ENCODE results near the gene SLC16A14.

Gene SLC16A14

DNA sequence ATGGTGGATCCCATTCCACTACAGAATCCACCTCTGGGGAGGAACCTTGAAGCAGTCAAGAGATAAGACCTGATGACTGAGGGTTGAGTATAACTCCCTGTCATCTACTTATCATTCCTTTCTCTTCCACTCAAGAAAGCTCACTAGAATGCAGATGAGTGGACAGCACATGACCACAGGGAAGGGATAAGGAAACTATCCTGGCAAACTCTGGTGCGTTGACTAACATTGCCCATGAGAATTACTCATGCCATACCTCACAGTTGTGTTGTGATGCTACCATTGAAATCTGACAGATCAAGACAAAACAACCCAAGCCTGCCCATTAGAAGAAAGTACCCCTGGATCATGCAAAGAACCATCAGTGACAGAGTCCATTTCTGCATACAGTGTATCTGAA is 26.5 kb downstream of the SLC16A14 start:
- DNase-seq: no peak

DNA sequence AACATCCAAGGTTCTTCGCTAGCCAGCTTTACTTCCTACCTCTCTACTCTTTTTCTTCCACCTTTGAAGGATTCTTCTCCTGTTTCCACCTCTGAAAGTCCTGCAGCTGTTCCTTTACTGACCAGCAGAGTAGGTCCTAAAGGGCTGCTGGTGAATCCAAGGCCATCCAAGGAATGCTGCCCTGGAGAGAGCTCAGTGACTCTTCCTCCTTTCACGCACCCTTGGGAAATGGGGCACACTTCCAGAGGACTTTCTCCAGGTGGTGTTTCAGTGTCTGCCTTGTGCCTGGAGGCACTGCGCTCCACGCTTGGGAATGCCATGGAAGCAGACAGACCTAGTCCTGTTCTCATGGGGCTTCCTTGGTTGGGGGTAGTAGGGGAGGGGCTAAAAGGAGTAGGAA is 45.4 kb downstream of the SLC16A14 start:
- no peak for DNase-seq

DNA sequence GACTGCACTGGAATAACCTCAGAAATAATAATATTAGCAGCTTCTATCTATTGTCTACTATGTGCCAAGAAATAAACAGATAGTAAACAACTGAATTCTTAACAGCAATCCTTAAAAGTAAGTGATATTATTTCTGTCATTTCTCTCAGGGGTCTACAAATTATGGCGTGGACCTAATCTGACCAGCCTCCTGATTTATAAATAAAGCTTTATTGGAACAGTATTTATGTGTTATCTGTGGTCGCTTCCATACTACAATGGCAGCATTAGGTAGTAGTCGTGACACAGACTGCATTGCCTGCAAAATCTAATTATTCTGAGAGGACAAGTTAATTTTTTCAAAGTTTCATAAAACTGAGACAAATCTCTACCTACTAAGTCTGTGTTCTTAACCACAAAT is 49.0 kb downstream of the SLC16A14 start:
- no peak for DNase-seq

DNA sequence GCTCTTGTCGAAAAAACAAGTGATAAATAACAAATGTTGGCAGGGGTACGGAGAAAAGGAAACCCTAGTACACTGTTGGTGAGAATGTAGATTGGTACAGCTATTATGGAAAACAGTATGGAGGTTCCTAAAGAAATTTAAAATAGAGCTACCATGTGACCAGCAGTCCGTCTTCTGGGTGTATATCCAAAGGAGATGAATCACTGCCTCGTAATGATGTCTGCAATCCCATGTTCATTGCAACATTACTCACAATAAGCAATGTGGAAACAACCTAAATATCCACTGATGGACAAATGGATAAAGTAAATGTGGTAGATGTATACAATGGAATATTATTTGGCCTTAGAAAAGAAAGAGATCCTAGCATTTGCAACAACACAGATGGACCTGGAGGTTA is 50.6 kb downstream of the SLC16A14 start:
- DNase-seq: no peak

DNA sequence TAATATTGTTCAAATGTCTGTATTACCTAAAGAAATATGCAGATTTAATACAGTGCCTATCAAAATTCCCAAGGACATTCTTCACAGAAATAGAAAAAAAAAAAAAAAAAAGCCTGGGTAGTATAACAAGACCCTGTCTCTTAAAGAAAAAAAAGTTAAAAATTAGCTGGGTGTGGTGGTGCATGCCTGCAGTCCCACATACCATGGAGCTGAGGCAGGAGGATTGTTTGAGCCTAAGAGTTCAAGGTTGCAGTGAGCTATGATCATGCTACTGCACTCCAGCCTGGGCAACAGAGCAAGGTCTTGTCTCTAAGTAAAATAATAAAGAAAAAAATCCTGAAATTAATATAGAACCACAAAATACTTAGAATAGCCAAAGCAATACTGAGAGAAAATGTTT is 51.9 kb downstream of the SLC16A14 start:
- no peak for DNase-seq

GRCh38 chr2:230012267-230012884 is 56.3 kb downstream of the SLC16A14 start:
- DNase-seq: no peak

- no peak for DNase-seq
Observed at GRCh38 chr2:230011617-230012016, 57.1 kb downstream of the SLC16A14 start.

- DNase-seq: no peak
Observed at GRCh38 chr2:230010501-230010900, 58.2 kb downstream of the SLC16A14 start.

DNA sequence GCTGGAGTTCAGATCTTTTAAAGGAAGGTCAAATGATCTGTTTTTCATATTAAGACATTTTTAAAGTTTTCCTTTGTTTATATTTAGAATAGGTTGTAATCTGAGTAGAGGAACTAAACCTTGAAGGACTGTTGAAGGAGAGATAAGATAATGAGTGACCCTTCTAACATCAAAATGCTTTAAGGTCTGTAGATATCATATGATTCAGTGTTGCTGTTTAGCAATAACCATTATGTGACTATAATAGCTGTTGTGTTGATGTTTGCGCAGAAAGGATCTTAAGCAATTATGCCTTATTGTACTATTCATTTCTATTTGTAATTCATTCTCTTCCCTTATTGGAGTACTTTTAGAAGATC is 60.0 kb downstream of the SLC16A14 start:
- DNase-seq: no peak

GRCh38 chr2:230007931-230008707 is 60.6 kb downstream of the SLC16A14 start:
- peak; percentile 51 for DNase-seq

GRCh38 chr2:230000118-230000841 is 68.4 kb downstream of the SLC16A14 start:
- no peak for DNase-seq

DNA sequence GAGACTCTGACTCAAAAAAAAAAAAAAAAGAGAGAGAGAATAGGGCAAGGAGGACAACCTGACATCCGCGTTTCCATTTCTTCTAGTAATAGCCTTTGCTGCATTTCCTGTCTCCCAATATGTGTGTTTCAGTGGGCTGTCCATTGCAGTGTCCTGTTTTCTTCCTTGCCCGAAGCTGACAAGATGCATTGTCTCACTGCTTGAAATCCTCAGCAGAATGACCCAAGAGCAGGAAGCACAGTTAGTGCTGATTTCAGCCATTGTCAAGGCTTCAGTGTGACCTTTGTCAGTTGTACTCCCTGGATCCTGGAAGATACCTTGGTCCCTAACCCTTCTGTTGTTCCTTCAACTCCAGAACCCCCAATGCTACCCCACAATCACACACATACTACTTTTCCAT is 71.2 kb downstream of the SLC16A14 start:
- DNase-seq: no peak

DNA sequence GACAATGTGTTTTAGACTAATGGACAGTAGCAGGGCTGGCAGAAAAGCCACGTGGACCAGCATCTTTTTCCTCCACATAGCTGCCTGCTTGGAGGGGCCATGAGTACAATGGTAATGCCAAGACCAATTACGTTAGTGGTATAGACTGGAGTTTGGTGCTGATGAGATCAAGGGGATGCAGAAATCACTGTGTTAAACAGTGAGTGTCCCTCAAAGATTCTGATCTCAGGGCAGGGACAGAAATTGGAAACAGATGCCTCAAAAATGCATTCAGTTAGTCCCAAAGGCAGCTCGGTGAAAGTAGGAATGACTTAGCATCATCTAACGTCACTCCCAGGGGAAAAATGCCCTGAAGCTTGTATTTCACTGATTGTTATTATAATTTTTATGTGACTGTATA is 72.4 kb downstream of the SLC16A14 start:
- DNase-seq: no peak

GRCh38 chr2:229993236-229993635 is 75.5 kb downstream of the SLC16A14 start:
- no peak for DNase-seq
